ENCODE measurements around the gene TTC39C.
A peak's percentile ranks its signal among the peaks of the same experiment; 100 is the strongest.
"Not testable (repeated sequence)": the region's sequence is repeated elsewhere in the genome, so short reads cannot be mapped to it uniquely, and the experiment has no call there.

Gene TTC39C

DNA sequence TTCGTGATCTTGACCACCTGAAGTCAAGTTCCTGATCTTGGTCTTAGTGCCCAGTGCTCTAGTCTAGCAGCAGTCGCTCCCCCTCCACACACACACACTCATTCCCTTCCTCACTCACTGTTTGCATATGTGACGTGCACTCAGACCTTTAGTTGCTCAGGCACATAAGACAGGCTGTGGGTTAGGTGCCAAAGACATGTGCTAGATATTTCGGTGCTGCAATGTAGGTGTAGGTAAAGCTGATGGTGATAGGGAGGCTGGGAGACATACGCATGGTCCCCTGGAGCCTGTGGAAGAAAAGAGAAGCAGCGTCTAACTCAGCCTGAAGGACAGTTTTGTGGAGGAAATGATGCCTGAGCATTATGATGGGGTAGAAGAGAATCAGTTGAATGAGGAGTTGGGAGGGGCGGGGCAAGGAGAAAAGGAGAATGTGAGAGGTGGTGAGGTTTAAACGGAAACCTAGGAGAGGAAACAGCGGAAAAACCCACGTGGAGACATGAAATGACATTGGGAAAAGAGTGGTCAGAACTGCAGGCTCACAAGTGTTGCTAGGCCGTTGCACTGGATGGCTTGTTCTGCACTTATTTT is 3.8 kb downstream of the TTC39C start:
- DNase-seq: no peak

DNA sequence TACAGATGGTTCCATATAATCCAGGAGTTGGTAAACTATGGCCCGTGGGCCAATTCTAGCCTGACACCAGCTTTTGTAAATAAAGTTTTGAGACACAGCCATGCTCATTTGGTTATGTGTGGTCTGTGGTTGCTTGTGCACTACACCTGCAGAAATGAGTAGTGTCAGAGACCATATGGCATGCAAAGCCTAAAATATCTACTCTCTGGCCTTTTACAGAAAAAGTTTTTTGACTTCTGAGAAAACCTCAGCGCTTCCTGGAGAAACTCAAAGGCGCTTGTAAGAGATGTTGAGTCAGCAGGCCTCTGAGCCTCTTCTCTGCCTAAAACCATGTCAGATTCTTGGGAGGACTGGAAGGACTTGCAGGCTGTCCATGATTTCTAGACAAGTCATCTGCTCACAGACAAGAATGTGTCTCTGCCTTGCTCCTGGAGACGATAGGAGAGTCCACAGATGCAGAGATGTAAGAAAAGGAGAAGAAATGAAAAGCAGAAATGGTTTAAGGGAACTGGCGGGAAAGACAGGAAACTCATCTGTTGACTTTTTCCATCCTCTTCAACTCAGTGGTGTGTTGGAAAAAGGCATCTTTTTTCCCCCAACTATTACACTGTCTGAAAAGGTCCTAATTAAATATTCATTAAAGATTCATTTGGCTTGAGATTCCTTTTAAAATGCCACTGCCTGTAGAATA is 5.2 kb downstream of the TTC39C start:
- DNase-seq: no peak

DNA sequence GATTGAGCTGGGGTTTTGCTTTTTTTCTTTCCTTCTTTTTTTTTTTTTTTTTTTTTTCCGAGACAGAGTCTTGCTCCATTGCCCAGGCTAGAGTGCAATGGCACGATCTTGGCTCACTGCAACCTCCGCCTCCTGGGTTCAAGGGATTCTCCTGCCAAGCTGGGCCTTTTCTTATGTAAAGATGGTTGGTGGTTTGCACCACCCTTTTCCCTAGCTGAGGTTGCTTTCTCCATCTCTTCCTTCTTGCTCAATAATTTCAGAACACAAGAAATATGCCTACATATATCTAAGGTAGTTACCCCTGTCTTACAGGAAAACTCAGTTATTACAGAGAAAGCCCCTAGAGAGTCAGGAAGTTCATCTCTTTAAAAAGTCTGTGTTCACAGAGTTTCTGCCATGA is 7.0 kb downstream of the TTC39C start:
- DNase-seq: no peak

DNA sequence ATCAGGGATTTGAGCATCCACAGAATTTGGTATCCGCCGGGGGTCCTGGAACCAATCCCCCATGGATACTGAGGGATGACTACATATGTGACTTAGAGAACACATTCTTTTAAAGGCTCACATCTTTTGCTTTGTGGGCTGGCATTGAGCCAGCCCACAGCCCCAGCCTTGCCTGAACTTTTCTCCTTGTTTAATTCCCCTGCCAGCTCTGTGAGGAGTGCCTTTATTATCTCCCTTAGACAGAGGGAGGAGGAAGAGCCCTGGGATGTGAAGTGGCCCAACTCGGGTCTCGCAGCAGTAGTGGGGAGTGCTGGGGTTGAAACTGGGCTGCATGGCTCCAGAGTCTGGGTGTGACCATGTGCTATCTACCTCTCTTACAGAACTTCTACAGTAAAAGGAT is 7.6 kb downstream of the TTC39C start:
- DNase-seq: peak; percentile 47

DNA sequence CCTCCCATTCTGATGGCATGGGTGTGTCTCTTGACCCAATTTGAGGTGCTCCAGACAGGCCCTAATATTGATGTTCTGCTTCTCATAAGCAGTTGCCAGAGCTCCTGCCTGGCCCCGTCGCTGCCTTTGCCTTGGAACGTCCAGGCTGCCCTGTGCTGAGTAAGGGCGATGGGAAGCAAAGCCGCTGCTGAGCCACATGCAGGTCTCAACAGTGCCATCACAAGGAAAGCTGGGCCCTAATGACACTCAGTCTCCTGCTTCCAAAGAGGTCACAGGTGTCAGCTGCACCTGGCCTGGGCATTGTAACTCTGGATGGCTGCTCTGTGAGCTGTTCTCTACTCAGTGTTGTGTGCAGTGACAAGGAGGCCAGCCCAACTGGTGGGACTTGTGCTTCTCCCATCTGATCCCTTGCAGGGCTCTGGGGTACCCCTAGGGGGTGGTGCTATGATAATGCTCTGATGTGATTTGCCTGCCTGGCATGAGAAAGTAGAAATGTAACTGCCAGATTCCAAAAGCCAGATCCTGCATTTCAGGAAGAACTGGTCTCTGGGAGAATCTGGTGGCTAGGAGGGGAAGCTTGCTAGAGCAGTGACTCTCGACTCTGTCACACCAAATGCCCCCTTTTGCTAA is 8.7 kb downstream of the TTC39C start:
- peak; percentile 42 for DNase-seq

DNA sequence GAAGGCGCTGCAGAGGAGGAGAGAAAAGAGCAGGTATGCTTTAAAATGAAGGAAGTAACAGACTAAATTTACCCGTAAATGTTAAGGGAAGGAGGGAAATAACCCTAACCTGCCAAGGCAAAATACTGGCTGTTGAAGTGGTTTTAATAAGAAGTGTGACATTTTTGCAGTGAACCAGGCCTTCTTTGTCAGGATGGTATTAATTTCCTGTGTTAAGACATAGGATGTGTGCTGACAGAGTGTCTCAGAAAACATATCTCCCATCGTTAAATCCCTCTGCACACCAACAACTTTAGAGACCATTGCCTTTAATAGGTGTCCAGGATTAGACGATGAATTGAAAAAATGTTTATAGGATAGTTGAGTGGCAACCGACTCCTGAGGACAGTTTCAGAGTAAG is 9.9 kb downstream of the TTC39C start:
- no peak for DNase-seq

DNA sequence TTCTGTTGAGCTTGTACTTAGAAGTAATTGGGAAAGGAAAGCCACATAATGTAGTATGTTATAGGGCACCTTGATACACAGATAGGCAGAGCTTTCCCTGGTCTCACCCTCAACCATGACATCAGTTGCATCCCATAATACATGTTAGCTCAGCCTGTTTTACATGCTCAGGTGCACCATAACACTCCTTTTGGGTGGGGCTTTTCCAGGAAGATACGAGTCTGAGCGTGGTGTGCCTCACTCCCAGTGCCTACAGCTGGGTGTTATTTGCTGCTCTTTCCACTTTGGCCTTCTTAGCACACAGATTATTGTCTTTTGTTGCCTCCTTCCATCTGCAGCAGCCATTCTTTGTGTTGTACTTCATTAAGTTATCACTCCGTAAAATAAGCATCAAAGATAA is 11.9 kb downstream of the TTC39C start:
- DNase-seq: peak; percentile 36

DNA sequence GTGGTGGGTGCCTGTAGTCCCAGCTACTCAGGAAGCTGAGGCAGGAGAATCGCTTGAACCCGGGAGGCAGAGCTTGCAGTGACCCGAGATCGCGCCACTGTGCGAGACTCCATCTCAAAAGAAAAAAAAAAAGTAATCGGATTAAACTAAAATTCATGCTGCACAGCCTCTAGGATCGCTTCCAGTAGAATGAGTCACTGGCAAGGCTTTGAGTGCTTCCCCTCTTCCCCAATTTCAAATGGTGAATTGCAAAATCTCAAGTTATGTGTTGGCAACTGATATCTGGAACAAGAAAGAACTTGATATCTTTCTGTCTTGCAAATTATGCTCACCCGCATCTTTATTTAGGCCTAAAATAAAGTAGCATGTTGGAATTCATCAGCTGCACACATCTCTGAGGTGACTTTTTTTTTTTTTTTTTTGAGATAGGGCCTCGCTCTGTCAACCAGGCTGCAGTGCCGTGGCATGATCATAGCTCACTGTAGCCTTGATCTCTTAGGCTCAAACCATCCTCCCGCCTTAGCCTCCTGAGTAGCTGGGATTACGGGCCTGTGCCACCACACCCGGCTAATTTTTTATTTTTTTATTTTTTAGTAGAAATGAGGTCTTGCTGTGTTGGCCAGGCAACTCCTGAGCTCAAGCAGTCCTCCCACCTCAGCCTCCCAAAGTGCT is 12.7 kb downstream of the TTC39C start:
- no peak for DNase-seq

DNA sequence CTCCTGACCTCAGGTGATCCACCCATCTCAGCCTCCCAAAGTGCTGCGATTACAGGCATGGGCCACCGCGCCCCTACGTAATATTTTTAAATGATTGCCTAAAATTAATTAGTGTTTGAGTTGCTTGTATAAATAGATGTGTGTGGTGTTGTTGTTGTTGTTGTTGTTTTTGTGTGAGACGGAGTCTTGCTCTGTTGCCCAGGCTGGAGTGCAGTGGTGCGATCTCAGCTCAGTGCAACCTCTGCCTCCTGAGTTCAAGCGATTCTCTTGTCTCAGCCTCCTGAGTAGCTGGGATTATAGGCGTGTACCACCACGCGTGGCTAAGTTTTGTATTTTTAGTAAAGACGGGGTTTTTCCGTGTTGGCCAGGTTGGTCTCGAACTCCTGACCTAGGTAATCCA is 14.4 kb downstream of the TTC39C start:
- DNase-seq: not testable (repeated sequence)

DNA sequence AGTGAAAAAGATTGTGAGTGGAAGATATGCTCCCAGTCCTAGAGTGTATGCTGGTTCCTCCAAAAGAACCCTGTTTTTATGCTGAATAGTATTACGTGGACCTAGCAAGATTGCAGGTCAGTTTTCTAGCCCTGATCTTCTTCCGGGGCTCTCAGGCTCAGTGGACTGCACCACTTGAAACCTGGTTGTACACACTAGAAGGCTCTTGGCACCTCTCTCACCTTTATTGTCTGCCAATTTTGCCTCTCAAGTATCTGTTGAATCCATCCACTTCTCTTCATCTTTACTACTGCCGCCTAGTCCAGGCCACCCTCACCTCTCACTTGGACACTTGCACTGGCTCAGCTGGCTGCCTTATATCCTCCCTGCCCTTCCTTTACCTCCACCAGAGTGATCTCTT is 16.8 kb downstream of the TTC39C start:
- no peak for DNase-seq

DNA sequence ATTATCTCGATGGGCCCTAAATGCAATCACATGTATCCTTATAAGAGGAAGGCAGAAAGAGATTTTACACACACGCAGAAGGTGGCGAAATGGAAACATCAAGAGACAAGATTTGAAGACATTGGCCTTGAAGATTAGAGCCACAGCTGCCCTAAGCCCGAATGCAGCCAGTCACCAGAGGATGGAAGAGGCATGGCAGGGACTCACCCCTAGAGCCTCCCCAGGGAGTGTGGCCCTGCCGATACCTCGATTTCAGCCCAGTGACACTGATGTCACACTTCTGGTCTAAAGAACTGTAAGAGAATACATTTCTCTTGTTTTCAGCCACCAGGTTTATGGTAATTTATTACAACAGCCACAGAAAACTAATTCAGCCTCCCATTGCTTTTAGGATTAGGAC is 17.4 kb downstream of the TTC39C start:
- no peak for DNase-seq

DNA sequence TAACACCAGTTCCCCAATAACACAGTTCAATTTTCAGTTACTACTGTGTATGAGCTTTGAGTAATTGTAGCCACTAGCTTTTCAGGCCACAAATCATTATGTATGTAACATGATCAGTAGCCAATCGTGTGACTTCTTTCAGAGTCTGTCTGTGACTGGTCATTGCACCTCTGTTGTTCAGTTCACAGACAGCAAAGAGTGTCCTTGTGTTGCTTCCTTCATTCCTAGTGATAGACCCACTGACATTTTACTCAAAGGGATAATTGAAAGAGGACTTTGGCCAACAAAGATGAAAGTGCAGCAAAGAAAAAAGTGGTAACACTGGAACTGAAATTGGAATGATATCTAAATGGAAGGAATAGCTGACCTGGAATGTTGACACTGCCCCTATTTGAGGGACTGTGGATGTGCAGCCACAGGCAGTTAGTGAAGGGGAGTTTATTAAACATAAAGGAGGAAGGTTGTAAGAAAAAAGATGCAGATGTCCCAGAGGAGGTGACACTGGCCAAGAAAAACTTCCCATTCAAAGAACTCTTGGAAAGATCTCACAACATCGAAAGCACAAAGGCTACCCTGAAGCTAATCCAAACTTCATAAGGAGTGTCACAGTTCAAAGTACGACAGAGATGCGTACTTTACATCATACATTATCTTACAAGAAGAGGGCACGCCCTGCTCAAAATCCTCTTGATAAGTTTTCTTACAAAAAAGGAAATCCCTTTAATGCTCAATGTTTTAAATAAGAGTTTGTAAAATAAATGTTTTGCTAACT is 19.3 kb downstream of the TTC39C start:
- peak; percentile 47 for DNase-seq

DNA sequence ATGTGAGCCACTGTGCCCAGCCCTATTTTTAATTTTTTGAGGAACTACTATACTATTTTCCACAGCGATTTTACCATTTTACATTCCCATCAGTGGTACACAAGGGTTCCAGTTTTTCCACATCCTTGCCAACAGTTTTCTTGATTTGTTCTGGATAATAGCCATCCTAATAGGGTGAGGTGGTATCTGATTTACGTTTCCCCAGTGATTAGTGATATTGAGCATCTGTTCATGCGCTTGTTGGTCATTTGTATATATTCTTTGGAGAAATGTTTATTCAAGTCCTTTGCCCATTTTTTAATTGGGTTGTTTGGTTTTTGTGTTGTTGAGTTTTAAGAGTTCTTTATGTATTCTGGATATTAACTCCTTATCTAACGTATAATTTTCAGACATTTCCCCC is 20.8 kb downstream of the TTC39C start:
- DNase-seq: peak; percentile 53

DNA sequence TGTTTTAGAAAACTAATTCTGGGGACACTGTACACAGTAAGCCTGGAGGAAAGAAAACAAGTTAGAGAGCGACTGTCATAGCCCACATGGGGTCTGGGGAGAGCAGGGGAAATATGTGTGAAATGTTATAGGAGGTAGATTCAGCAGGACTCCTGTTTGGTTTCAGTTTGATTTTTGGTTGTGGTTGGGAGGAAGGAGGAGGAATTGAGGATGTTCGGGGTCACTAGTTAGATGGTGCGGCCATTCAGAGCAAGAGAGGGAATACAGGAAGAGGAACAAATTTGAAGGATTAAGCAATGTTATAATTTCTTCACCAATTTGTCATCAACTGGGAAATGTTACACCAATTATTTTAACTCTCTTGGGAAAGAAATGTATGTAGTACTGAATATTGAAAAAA is 25.1 kb downstream of the TTC39C start:
- DNase-seq: no peak

DNA sequence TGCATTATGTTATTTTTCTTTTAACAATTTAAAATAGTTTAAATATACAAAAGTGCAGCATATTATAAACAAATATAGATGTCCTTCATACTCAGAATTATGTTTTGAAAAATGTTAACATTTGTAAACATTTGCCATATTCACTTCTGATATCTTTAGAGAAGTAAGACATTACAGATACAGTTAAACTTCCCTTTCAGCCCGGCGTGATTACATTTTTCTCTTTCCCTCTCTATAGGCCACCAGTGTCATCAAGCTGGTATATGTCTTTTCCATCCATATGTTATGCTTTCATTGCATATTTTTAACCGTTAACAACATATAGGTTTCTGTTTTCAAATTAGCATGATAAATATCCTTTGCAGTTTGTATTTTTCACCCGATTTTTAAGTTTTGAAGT is 27.1 kb downstream of the TTC39C start:
- DNase-seq: no peak

DNA sequence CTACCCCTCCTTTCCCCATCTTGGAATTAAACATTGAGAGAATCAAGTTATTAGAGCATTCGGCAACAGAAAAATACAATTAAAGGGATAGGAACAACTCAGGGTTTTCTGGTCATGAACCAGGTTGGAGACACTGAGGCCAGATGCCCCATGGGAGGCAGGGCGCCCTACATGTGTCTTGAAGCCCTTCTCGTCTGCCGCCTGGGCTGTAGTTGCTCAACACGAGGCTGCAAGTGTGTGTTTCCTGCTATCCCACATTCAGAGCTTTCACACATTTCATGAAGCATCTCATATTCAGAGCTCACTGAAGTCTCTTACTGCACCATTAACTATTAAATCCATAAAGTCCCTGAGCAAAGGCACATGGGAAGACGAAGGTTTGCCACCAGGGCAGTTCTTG is 28.8 kb downstream of the TTC39C start:
- DNase-seq: no peak

DNA sequence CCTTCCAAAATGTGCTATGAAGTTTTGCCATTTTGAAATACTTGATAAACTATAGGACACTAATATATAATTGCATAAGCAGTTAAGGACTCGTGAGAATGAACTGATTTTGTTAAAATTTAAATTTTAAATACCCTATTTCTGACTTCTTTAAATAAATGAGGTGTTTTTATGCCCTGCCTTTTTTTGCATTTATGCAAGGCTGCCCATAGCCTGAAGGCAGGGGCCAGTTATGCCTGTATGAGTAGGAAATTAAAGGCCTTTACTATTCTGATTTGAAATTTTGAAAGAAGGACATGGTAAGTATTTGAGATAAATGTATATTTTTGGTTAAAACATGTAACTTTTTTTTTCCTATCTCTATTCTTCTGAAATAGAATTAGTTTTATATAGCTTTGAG is 33.7 kb downstream of the TTC39C start:
- no peak for DNase-seq

DNA sequence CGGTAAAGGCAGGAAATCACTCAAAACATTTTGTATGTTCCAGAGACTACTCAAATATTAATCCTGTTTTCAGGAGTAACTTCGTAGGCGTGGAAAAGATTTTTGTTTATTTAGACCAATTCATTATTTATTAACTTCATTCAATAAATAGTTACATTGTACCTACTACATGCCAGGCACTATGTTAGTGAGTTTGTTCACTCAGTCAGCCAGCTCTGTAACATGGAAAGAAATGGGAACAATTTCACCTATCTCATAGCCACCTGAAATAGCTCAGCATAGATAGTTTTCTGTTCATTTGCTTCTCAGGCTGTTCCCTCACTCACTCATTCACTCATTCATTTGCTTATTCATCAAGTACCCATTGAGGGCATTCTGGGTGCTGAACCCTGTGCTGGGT is 34.6 kb downstream of the TTC39C start:
- no peak for DNase-seq

DNA sequence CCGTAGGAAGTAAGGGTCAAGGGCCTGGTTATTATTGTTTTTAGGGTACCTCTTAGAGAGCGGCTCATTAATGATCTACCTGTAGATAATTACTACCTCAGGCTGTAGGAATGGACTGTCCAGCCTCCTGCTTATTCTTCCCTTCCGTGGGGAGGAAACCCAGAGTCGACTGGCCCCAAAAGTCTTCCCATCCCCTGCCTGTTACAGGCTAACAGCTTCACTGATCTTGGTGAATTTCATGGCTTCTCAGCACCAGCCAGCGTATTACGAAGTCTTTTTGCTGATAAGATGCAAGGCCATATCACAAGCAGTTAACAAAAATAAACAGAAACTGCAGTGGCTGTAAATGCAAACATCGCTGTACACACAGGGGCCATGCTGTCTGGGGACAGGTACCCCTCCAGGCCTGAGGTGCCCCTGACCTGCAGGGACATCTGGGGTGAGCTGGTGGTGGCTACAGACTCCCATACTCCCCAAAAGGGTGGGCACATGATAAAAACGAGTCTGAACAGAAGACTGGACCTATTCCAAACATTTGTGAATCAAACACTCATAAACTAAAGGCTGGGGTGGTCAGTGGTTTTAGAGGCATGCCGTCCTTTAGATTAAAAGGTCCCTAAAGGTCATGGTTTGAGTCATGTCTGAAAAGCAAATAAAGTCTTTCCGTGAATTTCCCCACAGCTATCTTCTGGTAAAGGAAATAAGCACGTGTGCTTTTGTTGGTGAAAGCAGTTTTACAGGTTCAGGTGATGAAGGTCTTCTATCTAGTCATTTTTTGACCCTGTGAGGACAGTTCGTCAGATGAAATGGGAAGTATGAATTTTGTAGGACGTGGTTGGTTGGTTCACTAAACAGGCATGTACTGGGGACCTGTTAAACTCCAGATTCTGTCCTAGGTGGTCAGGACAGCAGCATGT is 36.7 kb downstream of the TTC39C start:
- no peak for DNase-seq

DNA sequence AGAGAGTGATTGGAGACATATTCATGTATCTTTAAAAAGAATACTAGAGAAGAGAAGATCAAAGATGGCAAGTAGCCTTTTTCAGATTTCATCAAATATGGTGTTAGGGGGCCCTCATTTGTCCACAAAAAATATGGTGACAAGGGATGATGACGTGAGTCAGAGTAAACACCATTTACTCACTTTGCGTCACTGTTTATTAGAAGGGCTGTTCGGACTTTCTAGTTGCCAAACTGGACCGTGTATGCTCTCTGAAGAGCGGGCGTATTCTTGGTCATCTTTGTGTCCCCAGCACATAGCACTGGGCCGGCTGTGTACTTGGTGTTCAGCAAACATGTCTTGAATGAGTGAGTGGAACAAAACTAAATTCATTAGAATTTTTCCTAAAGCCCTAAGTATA is 37.5 kb downstream of the TTC39C start:
- no peak for DNase-seq

DNA sequence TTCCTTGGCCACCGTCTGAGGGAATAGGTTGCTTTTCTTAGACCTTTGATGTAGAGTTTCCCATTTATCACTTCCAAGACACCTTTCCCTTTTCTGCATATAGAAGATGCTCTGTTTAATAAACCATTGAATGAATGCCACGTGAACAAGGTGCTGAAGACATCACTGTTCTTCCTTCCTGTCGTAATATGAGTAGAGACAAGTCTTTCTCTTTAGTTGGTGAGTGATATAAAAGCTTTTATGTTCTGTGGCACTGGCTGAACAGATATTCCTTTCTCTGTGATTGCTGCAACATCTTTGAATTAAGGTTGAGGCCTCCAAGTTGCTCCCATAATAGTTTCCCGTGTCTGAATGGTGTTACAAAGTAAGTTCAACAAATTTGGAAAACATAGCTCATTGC is 38.7 kb downstream of the TTC39C start:
- no peak for DNase-seq

DNA sequence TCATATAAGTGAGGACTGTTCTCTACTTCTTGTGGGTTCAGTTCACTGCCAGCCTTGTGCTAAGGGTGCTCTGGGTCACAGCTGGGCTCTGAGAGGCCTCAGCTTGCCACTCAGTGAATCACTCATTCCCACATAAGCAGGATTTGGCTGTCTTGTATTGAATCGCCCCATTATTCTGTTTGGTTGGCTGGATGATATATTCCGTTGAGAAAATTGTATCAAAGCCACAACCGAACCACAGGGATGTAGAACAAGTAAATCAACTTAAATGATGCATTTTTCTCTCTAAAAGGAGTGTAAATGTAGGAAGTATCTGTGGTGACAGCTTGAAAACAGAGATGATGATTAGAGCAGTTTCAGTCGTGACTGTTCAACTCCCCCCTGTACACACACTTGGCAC is 39.6 kb downstream of the TTC39C start:
- peak; percentile 44 for DNase-seq
